Stomach (tissue), 4 donors: ENCODE measurements around the gene KRT5.

ENCODE experiments used
- CTCF ChIP-seq, 7 experiments: fragments of 450-650 bp in 4 of 7; fragments of 200-600 bp in 3 of 7; sonication (generic) in 3 of 7; IDR thresholded peaks; one replicate each; pipeline ENCODE4 v1.5.1; 2016 to 2019; ENCODE audit warnings: antibody characterized with exemption in 7 of 7, control low read depth in 2 of 7, mild to moderate bottlenecking in 1 of 7
- EP300 ChIP-seq: sonication (generic); formaldehyde crosslinking; IDR thresholded peaks from one replicate; pipeline ENCODE4 v1.6.1; 2017; ENCODE audit warnings: antibody characterized with exemption

DNA sequence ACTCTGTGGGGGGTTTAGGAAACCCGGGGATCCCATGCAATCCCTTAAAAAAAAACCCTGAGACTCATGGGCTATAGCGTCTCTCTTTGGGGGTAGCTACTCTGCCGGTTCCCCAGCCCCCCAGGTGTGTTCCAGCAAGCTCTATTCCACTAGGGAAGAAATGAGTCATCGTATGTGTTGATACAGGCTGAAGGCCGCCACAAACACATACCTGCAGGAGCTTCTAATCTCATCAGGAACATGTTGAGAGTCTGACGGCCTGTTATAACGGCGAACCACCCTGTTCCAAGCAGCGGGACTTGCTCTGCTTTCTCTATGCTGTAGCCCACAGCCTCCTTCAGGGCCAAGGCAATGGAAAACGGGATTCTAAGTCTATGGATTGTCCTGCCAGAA lies 977 bp upstream of the KRT5 start:
- TF ChIP-seq EP300 (no peak), CTCF (IDR thresholded peaks at IDR 0.05) (no peak)
